ENCODE measurements around the gene ZSCAN5B. TPM values are rescaled to one million over a fixed set of nuclear protein-coding genes. Genes with fewer than 3 reads are reported as not detected.
"Not testable (repeated sequence)": the region's sequence is repeated elsewhere in the genome, so short reads cannot be mapped to it uniquely, and the experiment has no call there.

Gene ZSCAN5B
- total RNA-seq, 2 experiments from 2014 or later: not detected

DNA sequence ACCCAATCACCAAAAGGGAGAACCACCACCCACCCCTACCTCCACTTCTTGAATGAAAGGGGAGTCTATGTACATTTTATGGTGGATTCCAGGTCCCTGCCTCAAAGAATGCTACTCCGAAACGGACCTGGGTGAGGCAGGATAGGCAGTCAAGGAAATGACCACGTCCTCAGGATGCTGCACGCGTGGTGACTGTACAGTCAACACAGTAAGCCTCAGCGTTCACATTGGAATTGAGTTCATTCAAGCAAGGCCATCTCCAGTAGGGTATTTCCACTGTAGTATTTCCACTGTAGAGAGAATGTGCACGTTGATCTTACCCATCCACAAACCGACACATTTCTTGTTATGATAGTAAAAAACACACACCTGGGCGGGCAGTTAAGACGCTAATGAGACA, 21.4 kb upstream of the ZSCAN5B start:
- DNase-seq: no peak
- intact Hi-C loops (cut with micrococcal nuclease): no loop called here
- H3K4me3 Mint-ChIP-seq: no peak overlapping the region
- ChIA-PET POLR2A (no interaction called here), CTCF (no interaction called here)
- H3K9me3 Mint-ChIP-seq: no peaks in the 10 kb centered on the region
- no peaks in the 10 kb centered on the region for H3K4me1 Mint-ChIP-seq (ENCODE audit: low read depth)
- TF ChIP-seq, protein P1, sequence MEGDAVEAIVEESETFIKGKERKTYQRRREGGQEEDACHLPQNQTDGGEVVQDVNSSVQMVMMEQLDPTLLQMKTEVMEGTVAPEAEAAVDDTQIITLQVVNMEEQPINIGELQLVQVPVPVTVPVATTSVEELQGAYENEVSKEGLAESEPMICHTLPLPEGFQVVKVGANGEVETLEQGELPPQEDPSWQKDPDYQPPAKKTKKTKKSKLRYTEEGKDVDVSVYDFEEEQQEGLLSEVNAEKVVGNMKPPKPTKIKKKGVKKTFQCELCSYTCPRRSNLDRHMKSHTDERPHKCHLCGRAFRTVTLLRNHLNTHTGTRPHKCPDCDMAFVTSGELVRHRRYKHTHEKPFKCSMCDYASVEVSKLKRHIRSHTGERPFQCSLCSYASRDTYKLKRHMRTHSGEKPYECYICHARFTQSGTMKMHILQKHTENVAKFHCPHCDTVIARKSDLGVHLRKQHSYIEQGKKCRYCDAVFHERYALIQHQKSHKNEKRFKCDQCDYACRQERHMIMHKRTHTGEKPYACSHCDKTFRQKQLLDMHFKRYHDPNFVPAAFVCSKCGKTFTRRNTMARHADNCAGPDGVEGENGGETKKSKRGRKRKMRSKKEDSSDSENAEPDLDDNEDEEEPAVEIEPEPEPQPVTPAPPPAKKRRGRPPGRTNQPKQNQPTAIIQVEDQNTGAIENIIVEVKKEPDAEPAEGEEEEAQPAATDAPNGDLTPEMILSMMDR (IDR thresholded peaks at IDR 0.05): no peak
- ATAC-seq: no peak
- H3K27me3 Mint-ChIP-seq: peaks cover 17% of the 10 kb centered on the region
- H3K36me3 Mint-ChIP-seq (ENCODE audit: low read depth): no peaks in the 10 kb centered on the region
- no peak overlapping the region for H3K27ac Mint-ChIP-seq

DNA sequence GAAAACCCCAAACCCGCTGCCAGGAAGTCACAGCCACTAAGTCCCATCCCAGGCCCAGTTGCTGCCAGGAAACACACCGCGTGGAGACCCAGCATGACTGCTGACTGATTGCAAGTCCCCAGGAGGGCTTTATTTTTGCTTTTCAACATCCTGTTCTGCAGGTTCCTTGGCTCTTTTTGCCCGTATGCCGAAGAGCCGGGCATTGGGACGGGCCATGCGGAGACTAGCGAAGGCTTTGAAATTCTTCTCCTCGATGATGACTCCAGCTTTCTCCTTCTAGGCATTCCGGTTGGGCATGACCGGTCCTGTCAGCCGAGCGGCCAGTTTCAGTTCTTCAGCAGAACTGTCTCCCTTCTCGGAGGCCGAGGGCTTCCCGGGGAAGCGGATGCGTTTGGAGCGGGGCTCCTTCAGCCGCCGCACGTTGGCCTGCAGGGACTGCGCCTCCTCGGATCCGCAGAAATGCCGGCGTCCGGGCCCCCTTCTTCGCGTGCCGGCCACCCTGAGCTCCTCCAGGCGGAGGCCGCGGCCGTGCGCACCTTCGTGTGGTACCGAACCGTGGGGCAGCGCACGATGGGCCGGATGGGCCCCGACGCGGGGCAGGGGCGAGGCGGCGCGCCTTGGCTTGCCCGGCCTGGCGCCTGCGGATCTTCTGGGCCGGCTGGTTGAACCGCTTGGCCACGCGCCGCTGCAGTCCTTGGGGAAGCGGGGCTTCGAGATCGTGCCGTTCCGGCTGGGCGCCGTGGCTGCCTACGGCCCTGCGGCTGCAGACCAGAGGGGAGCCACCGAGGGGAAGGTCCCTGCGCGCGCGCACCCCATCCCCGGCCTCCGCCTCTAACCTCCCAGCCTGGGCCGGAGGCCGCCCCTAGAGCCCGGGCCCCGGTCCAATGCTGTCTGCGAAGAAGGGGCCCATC, 19.7 kb upstream of the ZSCAN5B start:
- ATAC-seq (no peak), DNase-seq (no peak)
- H3K27me3 Mint-ChIP-seq: peaks cover 18% of the 10 kb centered on the region
- no peaks in the 10 kb centered on the region for H3K36me3 Mint-ChIP-seq (ENCODE audit: low read depth)
- POLR2A ChIA-PET: no interaction called here
- TF ChIP-seq, protein P1 (IDR thresholded peaks at IDR 0.05): no peak
- no peaks in the 10 kb centered on the region for H3K4me1 Mint-ChIP-seq (ENCODE audit: low read depth)
- CTCF ChIA-PET: no interaction called here
- no peak overlapping the region for H3K4me3 Mint-ChIP-seq
- no peaks in the 10 kb centered on the region for H3K9me3 Mint-ChIP-seq
- intact Hi-C loops (cut with micrococcal nuclease): no loop called here
- H3K27ac Mint-ChIP-seq: no peak overlapping the region

DNA sequence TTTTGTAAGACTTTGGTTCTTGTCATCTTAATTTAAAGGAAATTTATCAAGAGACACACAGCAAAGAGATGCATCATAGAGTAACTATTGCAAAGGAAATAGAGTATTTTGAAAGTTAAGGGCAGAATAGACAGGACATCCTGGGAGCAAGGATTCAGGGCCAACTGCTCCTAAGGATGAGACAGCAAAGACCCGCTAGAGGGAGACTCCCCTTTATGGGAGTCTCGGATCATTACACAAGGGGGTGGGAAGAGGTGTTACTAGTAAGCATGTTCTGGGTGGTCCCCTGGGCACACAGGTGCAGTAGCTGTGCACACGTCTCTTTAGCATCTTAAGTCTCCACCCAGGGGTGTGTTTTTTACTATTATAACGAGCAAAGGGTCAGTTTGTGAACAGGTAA, 14.1 kb upstream of the ZSCAN5B start:
- Mint-ChIP-seq H3K4me3 (no peak overlapping the region), H3K36me3 (ENCODE audit: low read depth) (no peaks in the 10 kb centered on the region), H3K27me3 (peaks cover 12% of the 10 kb centered on the region), H3K27ac (no peak overlapping the region), H3K4me1 (ENCODE audit: low read depth) (no peaks in the 10 kb centered on the region), H3K9me3 (no peaks in the 10 kb centered on the region)
- ChIA-PET CTCF (no interaction called here), POLR2A (no interaction called here)
- intact Hi-C loops (cut with micrococcal nuclease): no loop called here
- no peak for DNase-seq
- TF ChIP-seq, protein P1 (IDR thresholded peaks at IDR 0.05): no peak
- ATAC-seq: no peak

DNA sequence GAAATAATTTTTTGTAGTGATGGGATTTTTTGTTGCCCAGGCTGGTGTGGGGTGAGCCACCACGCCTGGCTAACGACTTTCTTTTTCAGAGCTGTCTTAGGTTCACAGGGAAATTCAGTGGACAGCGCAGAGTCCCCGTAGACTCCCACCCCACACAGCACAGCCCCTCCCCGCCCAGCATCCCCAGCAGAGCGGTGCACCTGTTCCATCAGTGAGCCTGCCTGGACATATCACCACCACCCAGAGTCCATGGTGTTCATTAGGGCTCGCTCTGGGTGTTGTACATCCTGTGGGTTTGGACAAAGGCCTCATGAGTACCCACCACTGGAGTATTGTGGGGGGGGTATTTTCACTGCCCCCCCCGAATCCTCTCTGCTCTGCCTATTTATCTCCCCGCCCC, 12.5 kb upstream of the ZSCAN5B start:
- DNase-seq; H3K27me3 Mint-ChIP-seq; H3K4me1 Mint-ChIP-seq (ENCODE audit: low read depth); H3K4me3 Mint-ChIP-seq; POLR2A ChIA-PET; H3K9me3 Mint-ChIP-seq; intact Hi-C loops (cut with micrococcal nuclease); H3K27ac Mint-ChIP-seq; ATAC-seq; CTCF ChIA-PET; H3K36me3 Mint-ChIP-seq (ENCODE audit: low read depth): not testable (repeated sequence)

DNA sequence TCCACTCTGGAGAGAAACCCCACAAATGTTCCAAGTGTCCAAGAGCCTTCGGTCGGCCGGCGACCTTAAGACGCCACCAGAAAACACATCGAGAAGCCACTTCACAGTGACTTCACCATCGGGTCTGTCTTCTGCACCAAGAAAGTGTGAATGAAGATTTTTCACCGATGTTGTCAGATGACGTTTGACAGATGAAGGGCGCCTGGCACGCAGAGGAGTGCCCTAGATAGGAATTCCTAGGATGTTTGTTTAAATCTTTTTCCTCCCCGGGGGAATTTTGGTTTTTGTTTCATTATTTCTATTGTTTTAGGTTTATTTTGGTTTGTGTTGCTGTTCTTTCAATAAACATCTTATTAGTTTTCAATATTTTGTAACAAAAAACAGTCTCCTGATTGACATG, 11.5 kb upstream of the ZSCAN5B start:
- H3K36me3 Mint-ChIP-seq (ENCODE audit: low read depth): no peaks in the 10 kb centered on the region
- POLR2A ChIA-PET: interaction anchor here (0.7 kb wide), 1 partner anchor 468 kb away, joined by 3 read pairs; no protein-coding TSS in a partner anchor
- H3K27me3 Mint-ChIP-seq: peaks cover 6% of the 10 kb centered on the region
- DNase-seq (no peak), ATAC-seq (no peak)
- CTCF ChIA-PET: no interaction called here
- TF ChIP-seq, protein P1 (IDR thresholded peaks at IDR 0.05): no peak
- intact Hi-C loops (cut with micrococcal nuclease): no loop called here
- H3K4me3 Mint-ChIP-seq: no peak overlapping the region
- H3K9me3 Mint-ChIP-seq: no peaks in the 10 kb centered on the region
- no peak overlapping the region for H3K27ac Mint-ChIP-seq
- no peaks in the 10 kb centered on the region for H3K4me1 Mint-ChIP-seq (ENCODE audit: low read depth)

DNA sequence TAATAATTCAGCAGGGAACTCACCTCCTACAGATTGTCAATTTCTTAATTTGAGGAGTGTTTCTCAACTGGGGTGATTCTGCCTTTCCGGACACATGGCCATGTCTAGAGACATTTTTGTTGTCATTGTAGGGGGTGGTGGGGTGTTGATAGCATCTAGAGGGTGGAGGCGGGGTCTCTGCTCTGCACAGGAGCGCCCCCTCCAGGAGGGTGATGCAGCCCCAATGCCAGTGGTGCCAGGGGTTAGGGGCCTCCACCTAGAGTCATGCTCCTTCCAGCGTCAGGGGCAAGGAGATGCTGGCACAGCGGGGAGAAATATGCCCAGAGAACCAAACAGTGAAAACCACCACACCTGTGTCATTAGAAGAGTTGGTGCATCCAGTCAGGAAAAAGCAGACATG, 10.0 kb upstream of the ZSCAN5B start:
- POLR2A ChIA-PET: interaction anchor here (1.0 kb wide), 1 partner anchor 488 kb away, joined by 3 read pairs; no protein-coding TSS in a partner anchor
- ATAC-seq; H3K36me3 Mint-ChIP-seq (ENCODE audit: low read depth); H3K4me3 Mint-ChIP-seq; H3K9me3 Mint-ChIP-seq; DNase-seq; CTCF ChIA-PET; H3K4me1 Mint-ChIP-seq (ENCODE audit: low read depth); H3K27me3 Mint-ChIP-seq; intact Hi-C loops (cut with micrococcal nuclease); H3K27ac Mint-ChIP-seq: not testable (repeated sequence)

Data from activated CD8-positive, alpha-beta T cell treated with anti-CD3 and anti-CD28 coated beads for 36 hours (primary cell).